ENCODE measurements around the gene MAP2K6.

Gene MAP2K6

GRCh38 chr17:69508814-69509213 is 94.3 kb downstream of the MAP2K6 start:
- Histone ChIP-seq H3K9me2 (replicated peaks; ENCODE audit: low read depth, low read length) (no peaks in the 10 kb centered on the region), H3K9ac (ENCODE audit: low read depth, low read length, poor library complexity, severe bottlenecking) (no peak overlapping the region), H3K9me3 (ENCODE audit: insufficient read depth, low read depth, low read length) (no peaks in the 10 kb centered on the region), H3K79me2 (ENCODE audit: insufficient read depth, low read length) (no peaks in the 10 kb centered on the region), H4K20me1 (ENCODE audit: insufficient read depth, low read length, poor library complexity, severe bottlenecking) (no peaks in the 10 kb centered on the region), H2AFZ (ENCODE audit: low read length) (no peak overlapping the region), H3K36me3 (ENCODE audit: insufficient read depth, low read length) (peaks cover 14% of the 10 kb centered on the region; the same call in 1 of the 2 replicates), H3K4me3 (ENCODE audit: low read length, poor library complexity, severe bottlenecking) (no peak overlapping the region), H3K4me2 (ENCODE audit: low read depth, low read length, poor library complexity, severe bottlenecking) (no peak overlapping the region), H3F3A (ENCODE audit: low read depth) (no peaks in the 10 kb centered on the region), H3K27me3 (ENCODE audit: insufficient read depth, low read length, poor library complexity, severe bottlenecking) (no peaks in the 10 kb centered on the region), H3K4me1 (ENCODE audit: insufficient read depth, low read length, poor library complexity, severe bottlenecking) (no peaks in the 10 kb centered on the region)
- no peak for TF ChIP-seq EZH2phosphoT487 (IDR thresholded peaks at IDR 0.05; ENCODE audit: borderline replicate concordance)
- no peak for TF ChIP-seq CTCF (conservative IDR thresholded peaks at IDR 0.05; ENCODE audit: low read length)

GRCh38 chr17:69511250-69511649 is 96.8 kb downstream of the MAP2K6 start:
- no peak overlapping the region for H3K4me2 ChIP-seq (ENCODE audit: low read depth, low read length, poor library complexity, severe bottlenecking)
- no peaks in the 10 kb centered on the region for H3F3A ChIP-seq (ENCODE audit: low read depth)
- H3K9ac ChIP-seq (ENCODE audit: low read depth, low read length, poor library complexity, severe bottlenecking): no peak overlapping the region
- no peaks in the 10 kb centered on the region for H4K20me1 ChIP-seq (ENCODE audit: insufficient read depth, low read length, poor library complexity, severe bottlenecking)
- H2AFZ ChIP-seq (ENCODE audit: low read length): no peak overlapping the region
- no peaks in the 10 kb centered on the region for H3K9me3 ChIP-seq (ENCODE audit: insufficient read depth, low read depth, low read length)
- no peaks in the 10 kb centered on the region for H3K79me2 ChIP-seq (ENCODE audit: insufficient read depth, low read length)
- H3K4me3 ChIP-seq (ENCODE audit: low read length, poor library complexity, severe bottlenecking): no peak overlapping the region
- no peaks in the 10 kb centered on the region for H3K4me1 ChIP-seq (ENCODE audit: insufficient read depth, low read length, poor library complexity, severe bottlenecking)
- TF ChIP-seq CTCF (conservative IDR thresholded peaks at IDR 0.05; ENCODE audit: low read length) (no peak), EZH2phosphoT487 (IDR thresholded peaks at IDR 0.05; ENCODE audit: borderline replicate concordance) (no peak)
- H3K9me2 ChIP-seq (replicated peaks; ENCODE audit: low read depth, low read length): no peaks in the 10 kb centered on the region
- peaks cover 9% of the 10 kb centered on the region; the same call in 1 of the 2 replicates for H3K36me3 ChIP-seq (ENCODE audit: insufficient read depth, low read length)
- no peaks in the 10 kb centered on the region for H3K27me3 ChIP-seq (ENCODE audit: insufficient read depth, low read length, poor library complexity, severe bottlenecking)

GRCh38 chr17:69512946-69513345 is 98.4 kb downstream of the MAP2K6 start:
- Histone ChIP-seq H3K36me3 (ENCODE audit: insufficient read depth, low read length) (no peaks in the 10 kb centered on the region), H2AFZ (ENCODE audit: low read length) (no peak overlapping the region), H3K4me2 (ENCODE audit: low read depth, low read length, poor library complexity, severe bottlenecking) (no peak overlapping the region), H3K9me3 (ENCODE audit: insufficient read depth, low read depth, low read length) (no peaks in the 10 kb centered on the region), H3K4me3 (ENCODE audit: low read length, poor library complexity, severe bottlenecking) (no peak overlapping the region), H3K79me2 (ENCODE audit: insufficient read depth, low read length) (no peaks in the 10 kb centered on the region), H3F3A (ENCODE audit: low read depth) (no peaks in the 10 kb centered on the region), H4K20me1 (ENCODE audit: insufficient read depth, low read length, poor library complexity, severe bottlenecking) (no peaks in the 10 kb centered on the region), H3K4me1 (ENCODE audit: insufficient read depth, low read length, poor library complexity, severe bottlenecking) (no peaks in the 10 kb centered on the region), H3K9ac (ENCODE audit: low read depth, low read length, poor library complexity, severe bottlenecking) (no peak overlapping the region), H3K27me3 (ENCODE audit: insufficient read depth, low read length, poor library complexity, severe bottlenecking) (no peaks in the 10 kb centered on the region), H3K9me2 (replicated peaks; ENCODE audit: low read depth, low read length) (no peaks in the 10 kb centered on the region)
- TF ChIP-seq CTCF (conservative IDR thresholded peaks at IDR 0.05; ENCODE audit: low read length) (no peak), EZH2phosphoT487 (IDR thresholded peaks at IDR 0.05; ENCODE audit: borderline replicate concordance) (no peak)
